Measurements from ENCODE around the gene DDX20. TPM values are rescaled to one million over a fixed set of nuclear protein-coding genes. Genes with fewer than 3 reads are reported as not detected.
A peak's percentile ranks its signal among the peaks of the same experiment; 100 is the strongest.
"Not testable (repeated sequence)": the region's sequence is repeated elsewhere in the genome, so short reads cannot be mapped to it uniquely, and the experiment has no call there.

DDX20 gene
- total and polyA plus RNA-seq, 2 donors (not counting 3 experiments of a cell fraction or from before 2014, with no cell fraction given): 4.1 to 15.9 TPM

DNA sequence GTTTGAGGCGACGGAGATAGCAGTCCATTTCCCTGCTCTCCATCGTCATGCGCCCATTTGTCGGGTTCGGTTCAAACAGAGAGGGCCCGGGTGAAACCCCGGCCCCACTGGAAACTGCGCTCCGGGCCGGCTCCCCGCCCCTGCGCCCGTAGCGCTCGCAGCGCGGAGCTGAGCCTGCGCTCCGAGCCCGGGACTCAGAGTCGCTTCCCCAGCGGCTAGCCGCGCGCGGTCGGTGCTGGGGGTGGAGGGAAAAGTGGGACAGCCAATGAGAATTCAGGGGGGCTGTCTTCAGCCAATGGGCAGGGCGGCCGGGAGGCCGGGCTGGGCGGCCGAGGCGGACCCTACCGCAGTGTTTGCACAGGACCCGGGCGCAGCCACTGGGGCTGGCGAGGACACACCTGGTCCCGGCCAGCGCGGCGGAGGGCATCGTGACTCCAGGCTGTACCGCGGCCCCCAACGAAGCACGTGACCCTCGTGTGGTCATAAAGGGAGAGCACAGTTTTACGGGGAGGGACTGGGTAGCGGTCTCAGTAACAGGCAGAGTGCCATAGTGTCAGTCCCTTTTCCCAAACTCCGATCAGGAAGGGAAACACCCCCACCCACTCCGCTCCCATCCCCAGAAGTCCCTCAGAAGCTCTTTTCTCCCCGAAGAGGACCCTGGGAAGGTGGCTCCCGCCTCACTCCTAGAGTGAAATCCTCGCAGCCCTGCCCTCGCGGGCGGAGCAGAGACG, 16.3 kb upstream of the DDX20 start, which contains the start of gene INKA2:
INKA2 (minus strand) TSS at position 202 of the 731 bp plus-strand sequence; CDS start at position 49, 153 bp downstream.
- H3K4me3 ChIP-seq (replicated peaks in 1 of 3; ENCODE audit: insufficient read depth in 1 of 3, low read depth in 1 of 3, low read length in 3 of 3): peak within 1 kb of the TSS; percentile 50 to 68 (median 61)
- H3K4me1 ChIP-seq (ENCODE audit: control insufficient read depth, extremely low read depth, insufficient read depth, low read length): peaks cover 29% of the 10 kb centered on the region
- peak within 1 kb of the TSS; percentile 47 for H3K27ac ChIP-seq (ENCODE audit: insufficient read depth, low read depth, low read length)
- peaks cover 4 to 6% of the 10 kb centered on the region in 2 experiments for H3K27me3 ChIP-seq (ENCODE audit: control insufficient read depth in 2 of 2, insufficient read depth in 2 of 2, low read length in 2 of 2)
- no peaks in the 10 kb centered on the region for H4K20me1 ChIP-seq (replicated peaks; ENCODE audit: control insufficient read depth, extremely low read depth, insufficient read depth, low read length)
- dilution Hi-C loops (cut with MboI; ENCODE audit: extremely low pct_ligation_motif_present, low sequenced_read_pairs) (no loop called here), intact Hi-C loops (cut with micrococcal nuclease) (loop anchor here (1.0 to 10.0 kb wide), 2 partner anchors 19 to 775 kb away; partner anchors contain the start of gene LRIF1)
- FAIRE-seq (peak; percentile 91), DNase-seq (ENCODE audit: low read depth, low spot score) (peak; percentile 89)
- peak within 1 kb of the TSS; percentile 89 for H3K4me2 ChIP-seq (ENCODE audit: insufficient read depth, low read length)
- no peaks in the 10 kb centered on the region for H3K9me3 ChIP-seq (replicated peaks; ENCODE audit: control insufficient read depth, insufficient read depth, low read length)
- CTCF ChIA-PET: interaction anchor here (1.0 to 6.2 kb wide), 13 partner anchors 7 to 258 kb away, joined by 3 to 66 read pairs (median 5); partner anchors contain the start of gene DDX20
- H3K36me3 ChIP-seq (ENCODE audit: control insufficient read depth in 2 of 2, extremely low read depth in 1 of 2, insufficient read depth in 2 of 2, low read length in 2 of 2): no peaks in the 10 kb centered on the region
- H2AFZ ChIP-seq (ENCODE audit: low read depth, low read length): peak within 1 kb of the TSS; percentile 87
- peak within 1 kb of the TSS; percentile 69 for H3K9ac ChIP-seq (replicated peaks; ENCODE audit: extremely low read depth, insufficient read depth, low read length)
- POLR2A ChIA-PET: no interaction called here
- H3K9me1 ChIP-seq (replicated peaks; ENCODE audit: control insufficient read depth, extremely low read depth, insufficient read depth, low read length): no peaks in the 10 kb centered on the region
- TF ChIP-seq POLR2A (IDR thresholded peaks at IDR 0.05; ENCODE audit: low read depth, low read length): no peak
- TF ChIP-seq EZH2 (IDR thresholded peaks at IDR 0.05; ENCODE audit: borderline replicate concordance, low read depth, low read length, severe bottlenecking): no peak
- TF ChIP-seq, protein P1, sequence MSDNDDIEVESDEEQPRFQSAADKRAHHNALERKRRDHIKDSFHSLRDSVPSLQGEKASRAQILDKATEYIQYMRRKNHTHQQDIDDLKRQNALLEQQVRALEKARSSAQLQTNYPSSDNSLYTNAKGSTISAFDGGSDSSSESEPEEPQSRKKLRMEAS (IDR thresholded peaks at IDR 0.05; ENCODE audit: insufficient read depth, insufficient read length): peak; percentile 71
- no TSS peak for BruUV-seq (replicated peaks)
- no peaks in the 10 kb centered on the region for H3K79me2 ChIP-seq (ENCODE audit: control insufficient read depth, insufficient read depth, low read length)

DNA sequence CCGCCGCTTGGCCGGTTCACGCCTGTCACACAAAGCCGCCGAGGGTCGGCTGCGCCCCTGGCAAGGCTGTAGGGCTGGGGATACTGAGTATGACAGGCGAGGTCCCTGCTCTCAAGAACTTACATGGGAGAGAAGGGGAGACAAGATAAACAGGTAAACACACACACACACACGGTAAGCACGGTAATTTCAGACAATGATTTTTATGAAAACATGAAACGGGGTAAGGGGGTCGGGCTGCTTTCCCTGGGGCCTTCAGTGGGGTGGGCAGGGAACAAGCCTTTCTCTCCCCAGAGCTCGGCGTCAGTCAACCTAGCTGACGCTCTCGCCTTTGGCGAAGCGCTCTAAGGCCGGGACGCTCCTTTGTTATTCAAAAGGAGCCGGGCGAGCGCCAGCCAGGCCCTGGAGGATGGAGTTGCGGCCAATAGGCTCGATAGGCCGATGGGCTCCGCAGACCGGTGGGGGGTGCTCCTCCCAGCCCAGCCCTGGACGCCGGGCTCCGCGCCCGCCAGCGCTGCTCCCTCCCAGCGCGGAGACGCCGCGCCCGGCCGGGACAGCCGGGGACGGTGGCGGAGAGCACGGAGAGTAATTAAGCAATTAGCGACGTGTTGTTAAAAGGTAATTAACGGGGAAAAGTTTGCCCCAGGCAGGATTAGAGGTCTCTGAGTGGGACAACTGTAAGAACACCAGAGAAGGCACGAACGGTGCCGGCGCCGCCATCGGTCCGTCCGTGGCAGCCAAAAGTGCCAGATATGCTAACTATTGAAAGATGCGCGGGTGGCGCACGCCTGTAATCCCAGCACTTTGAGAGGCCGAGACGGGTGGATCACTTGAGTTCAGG, 15.6 kb upstream of the DDX20 start:
- Histone ChIP-seq H3K79me2 (ENCODE audit: control insufficient read depth, insufficient read depth, low read length) (no peaks in the 10 kb centered on the region), H4K20me1 (replicated peaks; ENCODE audit: control insufficient read depth, extremely low read depth, insufficient read depth, low read length) (no peaks in the 10 kb centered on the region), H3K4me3 (replicated peaks in 1 of 3; ENCODE audit: insufficient read depth in 1 of 3, low read depth in 1 of 3, low read length in 3 of 3) (peak overlapping the region; percentile 37 to 61 (median 50)), H3K4me1 (ENCODE audit: control insufficient read depth, extremely low read depth, insufficient read depth, low read length) (peaks cover 23% of the 10 kb centered on the region), H3K36me3 (ENCODE audit: control insufficient read depth in 2 of 2, extremely low read depth in 1 of 2, insufficient read depth in 2 of 2, low read length in 2 of 2) (no peaks in the 10 kb centered on the region), H2AFZ (ENCODE audit: low read depth, low read length) (peak overlapping the region; percentile 87), H3K27me3 (ENCODE audit: control insufficient read depth in 2 of 2, insufficient read depth in 2 of 2, low read length in 2 of 2) (peaks cover 4 to 6% of the 10 kb centered on the region in 2 experiments), H3K9me1 (replicated peaks; ENCODE audit: control insufficient read depth, extremely low read depth, insufficient read depth, low read length) (no peaks in the 10 kb centered on the region), H3K9ac (replicated peaks; ENCODE audit: extremely low read depth, insufficient read depth, low read length) (peak overlapping the region; percentile 69), H3K27ac (ENCODE audit: insufficient read depth, low read depth, low read length) (peak overlapping the region; percentile 47), H3K9me3 (replicated peaks; ENCODE audit: control insufficient read depth, insufficient read depth, low read length) (no peaks in the 10 kb centered on the region), H3K4me2 (ENCODE audit: insufficient read depth, low read length) (peak overlapping the region; percentile 89)
- FAIRE-seq (peak; percentile 62), DNase-seq (ENCODE audit: low read depth, low spot score) (peak; percentile 59)
- intact Hi-C loops (cut with micrococcal nuclease): loop anchor here (1.0 to 10.0 kb wide), 3 partner anchors 15 to 775 kb away; partner anchors contain the start of genes DDX20 and LRIF1
- no TSS peak for BruUV-seq (replicated peaks)
- ChIA-PET CTCF (interaction anchor here (1.1 to 6.2 kb wide), 6 partner anchors 9 to 258 kb away, joined by 3 to 66 read pairs (median 10); no protein-coding TSS in a partner anchor), POLR2A (no interaction called here)
- TF ChIP-seq GATA2 (IDR thresholded peaks at IDR 0.05; ENCODE audit: insufficient read depth, insufficient read length, low read depth, low read length) (no peak), POLR2AphosphoS5 (IDR thresholded peaks at IDR 0.05; ENCODE audit: insufficient read depth, low read depth, low read length) (no peak), MYC (IDR thresholded peaks at IDR 0.05; ENCODE audit: low read depth, low read length) (no peak), JUN (IDR thresholded peaks at IDR 0.05; ENCODE audit: borderline replicate concordance, insufficient read depth, insufficient read length, low read depth) (no peak), EZH2 (IDR thresholded peaks at IDR 0.05; ENCODE audit: borderline replicate concordance, low read depth, low read length, severe bottlenecking) (peak; percentile 65)
- dilution Hi-C loops (cut with MboI; ENCODE audit: extremely low pct_ligation_motif_present, low sequenced_read_pairs): no loop called here

DNA sequence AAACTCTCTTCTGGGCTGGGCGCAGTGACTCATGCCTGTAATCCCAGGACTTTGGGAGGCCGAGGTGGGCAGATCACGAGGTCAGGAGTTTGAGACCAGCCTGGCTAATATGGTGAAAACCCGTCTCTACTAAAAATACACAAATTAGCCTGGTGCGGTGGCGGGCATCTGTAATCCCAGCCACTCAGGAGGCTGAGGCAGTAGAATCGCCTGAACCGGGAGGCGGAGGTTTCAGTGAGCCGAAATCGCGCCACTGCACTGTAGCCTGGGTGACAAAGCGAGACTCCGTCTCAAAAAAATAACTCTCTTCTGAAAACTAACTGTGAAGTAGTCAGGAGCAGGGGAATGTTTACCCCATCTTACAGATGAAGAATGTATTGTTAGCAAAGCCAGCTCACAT, 13.4 kb upstream of the DDX20 start:
- CTCF ChIA-PET: interaction anchor here (0.9 to 11.1 kb wide), 2 partner anchors 13 to 28 kb away, joined by 3 to 487 read pairs; no protein-coding TSS in a partner anchor
- not testable (repeated sequence) for DNase-seq (ENCODE audit: low read depth, low spot score); BruUV-seq (replicated peaks)

More for the DNA sequence above, 13.4 kb upstream of the DDX20 start:
- H3K9me1 ChIP-seq (replicated peaks; ENCODE audit: control insufficient read depth, extremely low read depth, insufficient read depth, low read length); FAIRE-seq; H3K27me3 ChIP-seq (ENCODE audit: control insufficient read depth in 2 of 2, insufficient read depth in 2 of 2, low read length in 2 of 2); H3K9ac ChIP-seq (replicated peaks; ENCODE audit: extremely low read depth, insufficient read depth, low read length); H2AFZ ChIP-seq (ENCODE audit: low read depth, low read length); H3K4me2 ChIP-seq (ENCODE audit: insufficient read depth, low read length); H3K27ac ChIP-seq (ENCODE audit: insufficient read depth, low read depth, low read length); H4K20me1 ChIP-seq (replicated peaks; ENCODE audit: control insufficient read depth, extremely low read depth, insufficient read depth, low read length); H3K36me3 ChIP-seq (ENCODE audit: control insufficient read depth in 2 of 2, extremely low read depth in 1 of 2, insufficient read depth in 2 of 2, low read length in 2 of 2); dilution Hi-C loops (cut with MboI; ENCODE audit: extremely low pct_ligation_motif_present, low sequenced_read_pairs); H3K79me2 ChIP-seq (ENCODE audit: control insufficient read depth, insufficient read depth, low read length); intact Hi-C loops (cut with micrococcal nuclease); H3K9me3 ChIP-seq (replicated peaks; ENCODE audit: control insufficient read depth, insufficient read depth, low read length); H3K4me3 ChIP-seq (replicated peaks in 1 of 3; ENCODE audit: insufficient read depth in 1 of 3, low read depth in 1 of 3, low read length in 3 of 3); POLR2A ChIA-PET: not testable (repeated sequence)
- peaks cover 18% of the 10 kb centered on the region for H3K4me1 ChIP-seq (ENCODE audit: control insufficient read depth, extremely low read depth, insufficient read depth, low read length)

Data from endothelial cell of umbilical vein (primary cell).